NCI-H460 (cell line): ENCODE measurements around the gene METRNL. TPM values are rescaled to one million over a fixed set of nuclear protein-coding genes. Genes with fewer than 3 reads are reported as not detected.
"Not testable (repeated sequence)": the region's sequence is repeated elsewhere in the genome, so short reads cannot be mapped to it uniquely, and the experiment has no call there.

Experiments
- DNase-seq: peaks from one replicate; pipeline ENCODE4 v3.0.0-alpha.2; 2016; ENCODE audit warnings: low read depth; ENCODE audit errors: extremely low read depth
- total RNA-seq: library from RNA; depleted of rRNA; stranded (reverse); fragments of >200 nt; shearing (Covaris generic); gene quantifications from 2 replicates; pipeline ENCODE4 v1.2.3, GENCODE V29; 2014; rRNA removed

Gene METRNL
- total RNA-seq, 1 experiment from 2014 or later, result 23.7 TPM

- no peak for DNase-seq
These were observed 53.1 kb downstream of the METRNL start for GRCh38 chr17:83132251-83133081.

- no peak for DNase-seq
These were observed 54.1 kb downstream of the METRNL start for GRCh38 chr17:83133302-83134121.

- DNase-seq, result not testable (repeated sequence)
These were observed 55.0 kb downstream of the METRNL start for GRCh38 chr17:83134456-83134855.

- DNase-seq, result no peak
These were observed 56.3 kb downstream of the METRNL start for GRCh38 chr17:83135692-83136091.

GRCh38 chr17:83136156-83136555, 56.7 kb downstream of the METRNL start:
- DNase-seq, result no peak

GRCh38 chr17:83136931-83137330, 57.5 kb downstream of the METRNL start:
- DNase-seq, result no peak

- no peak for DNase-seq
These were observed 58.1 kb downstream of the METRNL start for GRCh38 chr17:83137523-83137922.

GRCh38 chr17:83138820-83139219, 59.4 kb downstream of the METRNL start:
- DNase-seq, result no peak

GRCh38 chr17:83139541-83140248, 60.3 kb downstream of the METRNL start:
- not testable (repeated sequence) for DNase-seq

GRCh38 chr17:83140249-83140566, 60.8 kb downstream of the METRNL start:
- DNase-seq, result not testable (repeated sequence)

GRCh38 chr17:83142619-83143018, 63.2 kb downstream of the METRNL start:
- no peak for DNase-seq

- DNase-seq, result no peak
These were observed 64.4 kb downstream of the METRNL start for GRCh38 chr17:83143817-83144231.

Other genes with a start within 250 kb of the METRNL start
- not detected in 2 replicates for gene ZNF750, start 239.6 kb upstream of the METRNL start, total RNA-seq